Measurements from ENCODE around the gene SOAT2.

Gene SOAT2

DNA sequence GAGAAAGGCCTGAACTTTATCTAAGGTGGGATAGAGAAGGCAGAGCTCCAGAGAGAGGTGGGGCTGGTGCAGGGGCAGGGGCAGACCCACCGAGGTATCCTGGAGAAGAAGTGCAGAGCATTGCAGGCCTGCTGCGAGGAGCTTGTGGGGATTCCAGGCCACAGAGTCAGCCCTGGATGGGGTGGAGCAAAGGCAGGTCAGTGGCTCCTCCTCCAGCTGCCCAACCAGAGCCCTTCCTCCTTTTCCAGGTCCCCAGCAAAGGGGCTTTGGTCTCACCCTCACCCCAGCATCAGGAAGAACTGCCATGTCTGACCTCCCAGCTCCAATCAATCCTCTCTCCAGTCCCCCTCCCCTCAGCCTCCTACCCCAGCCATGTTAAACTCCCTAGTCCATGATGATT is 57.4 kb downstream of the SOAT2 start:
- TF ChIP-seq SIN3A (IDR thresholded peaks at IDR 0.05; ENCODE audit: borderline replicate concordance, insufficient read depth, low read length): no peak

DNA sequence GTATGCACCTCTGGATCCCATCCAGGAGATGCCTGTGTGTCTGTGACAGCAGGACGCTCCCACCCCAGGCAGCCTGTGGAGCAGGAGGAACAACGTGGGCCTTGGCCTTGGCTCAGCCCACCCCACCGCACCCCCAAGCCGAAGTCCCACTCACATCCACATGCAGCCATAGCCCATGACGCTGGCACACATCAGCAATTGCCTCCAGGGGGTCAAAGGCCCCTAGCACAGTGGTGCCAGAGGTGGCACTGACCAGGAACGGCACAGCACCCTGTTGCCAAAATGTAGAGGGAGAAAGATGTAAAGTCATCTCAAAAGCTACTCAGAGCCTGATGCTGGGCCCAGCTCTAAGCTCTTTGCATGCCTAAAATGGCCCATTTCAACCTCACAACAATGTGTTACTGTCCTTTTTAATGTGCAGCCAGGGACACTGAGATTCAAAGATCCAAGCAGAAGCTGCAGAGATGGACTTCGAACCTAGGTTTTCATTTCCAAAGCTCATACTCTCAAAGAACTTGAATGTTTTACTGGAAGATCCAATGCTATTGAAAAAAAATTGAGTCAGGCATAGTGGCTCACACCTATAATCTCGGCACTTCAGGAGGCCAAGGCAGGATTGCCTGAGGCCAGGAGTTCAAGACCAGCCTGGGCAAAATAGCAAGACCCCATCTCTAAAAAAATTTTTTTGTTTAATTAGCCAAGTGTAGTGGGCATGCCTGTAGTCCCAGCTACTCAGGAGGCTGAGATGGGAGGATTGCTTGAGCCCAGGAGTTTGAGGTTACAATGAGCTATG is 58.0 kb downstream of the SOAT2 start:
- no peak for TF ChIP-seq SIN3A (IDR thresholded peaks at IDR 0.05; ENCODE audit: borderline replicate concordance, insufficient read depth, low read length)
- TF ChIP-seq, protein P1, sequence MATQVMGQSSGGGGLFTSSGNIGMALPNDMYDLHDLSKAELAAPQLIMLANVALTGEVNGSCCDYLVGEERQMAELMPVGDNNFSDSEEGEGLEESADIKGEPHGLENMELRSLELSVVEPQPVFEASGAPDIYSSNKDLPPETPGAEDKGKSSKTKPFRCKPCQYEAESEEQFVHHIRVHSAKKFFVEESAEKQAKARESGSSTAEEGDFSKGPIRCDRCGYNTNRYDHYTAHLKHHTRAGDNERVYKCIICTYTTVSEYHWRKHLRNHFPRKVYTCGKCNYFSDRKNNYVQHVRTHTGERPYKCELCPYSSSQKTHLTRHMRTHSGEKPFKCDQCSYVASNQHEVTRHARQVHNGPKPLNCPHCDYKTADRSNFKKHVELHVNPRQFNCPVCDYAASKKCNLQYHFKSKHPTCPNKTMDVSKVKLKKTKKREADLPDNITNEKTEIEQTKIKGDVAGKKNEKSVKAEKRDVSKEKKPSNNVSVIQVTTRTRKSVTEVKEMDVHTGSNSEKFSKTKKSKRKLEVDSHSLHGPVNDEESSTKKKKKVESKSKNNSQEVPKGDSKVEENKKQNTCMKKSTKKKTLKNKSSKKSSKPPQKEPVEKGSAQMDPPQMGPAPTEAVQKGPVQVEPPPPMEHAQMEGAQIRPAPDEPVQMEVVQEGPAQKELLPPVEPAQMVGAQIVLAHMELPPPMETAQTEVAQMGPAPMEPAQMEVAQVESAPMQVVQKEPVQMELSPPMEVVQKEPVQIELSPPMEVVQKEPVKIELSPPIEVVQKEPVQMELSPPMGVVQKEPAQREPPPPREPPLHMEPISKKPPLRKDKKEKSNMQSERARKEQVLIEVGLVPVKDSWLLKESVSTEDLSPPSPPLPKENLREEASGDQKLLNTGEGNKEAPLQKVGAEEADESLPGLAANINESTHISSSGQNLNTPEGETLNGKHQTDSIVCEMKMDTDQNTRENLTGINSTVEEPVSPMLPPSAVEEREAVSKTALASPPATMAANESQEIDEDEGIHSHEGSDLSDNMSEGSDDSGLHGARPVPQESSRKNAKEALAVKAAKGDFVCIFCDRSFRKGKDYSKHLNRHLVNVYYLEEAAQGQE (IDR thresholded peaks at IDR 0.05; ENCODE audit: insufficient read depth in 1 of 2, low read depth in 2 of 2, low read length in 2 of 2): no peak
- no peak for TF ChIP-seq TAF1 (IDR thresholded peaks at IDR 0.05; ENCODE audit: borderline replicate concordance, insufficient read depth, low read length)
- TF ChIP-seq POLR2AphosphoS5 (IDR thresholded peaks at IDR 0.05; ENCODE audit: low read depth, low read length): no peak
- TF ChIP-seq FOXP2 (optimal IDR thresholded peaks at IDR 0.05; ENCODE audit: borderline replicate concordance, extremely low read depth, extremely low read length, insufficient read depth): no peak

DNA sequence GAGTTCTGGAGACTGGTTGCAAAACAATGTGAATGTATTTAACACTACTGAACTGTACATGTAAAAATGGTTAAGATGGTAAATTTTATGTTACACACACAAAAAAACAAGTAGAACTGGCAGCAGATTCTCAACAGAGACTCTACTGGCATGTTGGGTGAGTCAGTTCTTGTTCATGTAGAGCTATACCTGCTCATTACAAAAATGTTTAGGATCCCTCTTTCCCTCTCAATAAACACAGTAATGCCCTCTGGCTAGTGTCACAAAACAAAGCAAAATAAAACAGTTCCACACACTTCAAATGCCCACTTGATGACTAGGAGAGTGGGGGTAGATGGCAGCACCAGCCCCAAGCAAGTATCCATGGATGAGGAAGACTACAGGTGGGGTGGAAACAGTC is 63.6 kb downstream of the SOAT2 start:
- TF ChIP-seq FOXP2 (optimal IDR thresholded peaks at IDR 0.05; ENCODE audit: borderline replicate concordance, extremely low read depth, extremely low read length, insufficient read depth) (no peak), POLR2AphosphoS5 (IDR thresholded peaks at IDR 0.05; ENCODE audit: low read depth, low read length) (no peak), TAF1 (IDR thresholded peaks at IDR 0.05; ENCODE audit: borderline replicate concordance, insufficient read depth, low read length) (no peak), SIN3A (IDR thresholded peaks at IDR 0.05; ENCODE audit: borderline replicate concordance, insufficient read depth, low read length) (no peak)
- TF ChIP-seq, protein P1 (IDR thresholded peaks at IDR 0.05; ENCODE audit: insufficient read depth in 1 of 2, low read depth in 2 of 2, low read length in 2 of 2): no peak

DNA sequence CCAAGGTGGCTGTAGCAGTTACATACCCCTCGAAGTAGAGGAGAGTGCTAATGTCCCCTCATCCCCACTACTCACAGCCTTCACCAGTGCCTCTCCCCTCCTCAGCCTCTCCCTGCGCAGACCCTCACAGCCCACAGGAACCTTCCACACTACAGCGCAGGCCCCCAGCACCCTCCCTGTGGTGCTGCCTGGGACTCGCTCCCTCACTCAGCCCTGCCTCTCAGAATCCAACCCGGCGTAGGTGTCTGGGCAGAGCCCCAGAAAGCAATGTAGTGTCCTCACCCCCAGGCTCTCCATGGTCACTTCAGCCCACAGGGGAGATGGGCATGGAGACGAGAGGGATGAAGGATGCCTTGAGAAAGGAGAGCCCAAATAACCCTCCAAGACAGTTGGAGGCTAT is 66.4 kb downstream of the SOAT2 start:
- TF ChIP-seq TAF1 (IDR thresholded peaks at IDR 0.05; ENCODE audit: borderline replicate concordance, insufficient read depth, low read length): no peak
- TF ChIP-seq, protein P1 (IDR thresholded peaks at IDR 0.05; ENCODE audit: insufficient read depth in 1 of 2, low read depth in 2 of 2, low read length in 2 of 2): no peak
- no peak for TF ChIP-seq POLR2AphosphoS5 (IDR thresholded peaks at IDR 0.05; ENCODE audit: low read depth, low read length)

DNA sequence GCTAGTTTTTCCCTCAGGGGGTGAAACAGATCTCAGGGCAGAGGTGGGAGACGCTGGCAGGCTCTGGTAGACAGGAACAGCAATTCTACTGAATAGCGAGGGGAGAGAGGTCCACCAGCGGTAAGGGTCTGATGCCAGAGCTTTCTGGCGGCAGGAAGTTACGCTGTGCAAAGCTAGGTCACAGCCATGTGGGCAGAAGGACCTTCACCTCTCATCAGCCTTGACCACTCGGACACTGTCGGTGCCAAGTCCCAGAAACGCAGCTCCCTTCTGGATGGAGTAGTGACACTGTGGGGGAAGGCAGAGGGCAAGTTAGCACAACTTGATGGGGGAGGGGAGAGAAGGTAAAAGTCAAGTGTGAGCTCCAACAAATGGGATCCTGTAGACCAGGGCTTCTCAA is 66.9 kb downstream of the SOAT2 start:
- TF ChIP-seq TAF1 (IDR thresholded peaks at IDR 0.05; ENCODE audit: borderline replicate concordance, insufficient read depth, low read length): no peak
- no peak for TF ChIP-seq POLR2AphosphoS5 (IDR thresholded peaks at IDR 0.05; ENCODE audit: low read depth, low read length)
- TF ChIP-seq SIN3A (IDR thresholded peaks at IDR 0.05; ENCODE audit: borderline replicate concordance, insufficient read depth, low read length): no peak
- TF ChIP-seq, protein P1 (IDR thresholded peaks at IDR 0.05; ENCODE audit: insufficient read depth in 1 of 2, low read depth in 2 of 2, low read length in 2 of 2): no peak
- no peak for TF ChIP-seq FOXP2 (optimal IDR thresholded peaks at IDR 0.05; ENCODE audit: borderline replicate concordance, extremely low read depth, extremely low read length, insufficient read depth)
